Memory B cell (primary cell): ENCODE results near the gene CAMSAP2.

ENCODE experiments used
- ATAC-seq: fragments of 150-1000 bp; cut with Tn5 transposase; 2 replicates; pipeline ENCODE4 v1.10.0; 2021; ENCODE audit warnings: low read depth, mild to moderate bottlenecking, moderate library complexity
- DNase-seq, 2 donors: peaks; one replicate each; pipeline ENCODE4 v3.0.0; 2022; ENCODE audit warnings: low spot score in 2 of 2
- H3K27ac Mint-ChIP-seq: one replicate; pipeline ENCODE4 v1.8.0; 2022; ENCODE audit warnings: mild to moderate bottlenecking, moderate library complexity, mixed read lengths
- H3K27me3 Mint-ChIP-seq: one replicate; pipeline ENCODE4 v1.8.0; 2022; ENCODE audit warnings: mixed read lengths
- H3K36me3 Mint-ChIP-seq: one replicate; pipeline ENCODE4 v1.8.0; 2022; ENCODE audit warnings: mild to moderate bottlenecking, mixed read lengths
- H3K4me1 Mint-ChIP-seq: one replicate; pipeline ENCODE4 v1.8.0; 2022; ENCODE audit warnings: mixed read lengths
- H3K4me3 Mint-ChIP-seq: one replicate; pipeline ENCODE4 v1.8.0; 2022; ENCODE audit warnings: mild to moderate bottlenecking, moderate library complexity, mixed read lengths
- H3K9me3 Mint-ChIP-seq: one replicate; pipeline ENCODE4 v1.8.0; 2022; ENCODE audit warnings: mixed read lengths

The CAMSAP2 gene

DNA sequence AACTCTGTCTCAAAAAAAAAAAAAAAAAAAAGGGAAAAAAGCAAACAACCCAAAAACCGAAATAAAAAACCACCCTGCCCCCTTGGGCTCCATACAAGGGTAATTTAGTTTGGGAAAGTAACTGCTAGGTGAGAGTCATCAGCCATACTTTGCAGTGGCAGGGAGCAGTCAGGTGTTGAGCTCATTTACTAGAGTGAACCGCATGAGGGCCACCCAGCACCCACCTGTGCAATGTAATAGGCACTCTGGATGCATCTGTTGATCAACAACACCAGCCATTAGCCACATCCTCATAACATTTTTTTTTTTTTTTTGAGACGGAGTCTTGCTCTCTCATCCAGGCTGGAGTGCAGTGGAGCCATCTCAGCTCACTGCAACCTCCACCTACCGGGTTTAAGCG lies 165.1 kb downstream of the CAMSAP2 start:
- Mint-ChIP-seq H3K36me3 (no peaks in the 10 kb centered on the region), H3K9me3 (no peaks in the 10 kb centered on the region), H3K27me3 (peaks cover 8% of the 10 kb centered on the region), H3K4me3 (no peak overlapping the region), H3K27ac (no peak overlapping the region), H3K4me1 (peaks cover 16% of the 10 kb centered on the region)
- DNase-seq, result no peak
- no peak for ATAC-seq

- peaks cover 9% of the 10 kb centered on the region for H3K4me1 Mint-ChIP-seq
- peaks cover 6% of the 10 kb centered on the region for H3K27me3 Mint-ChIP-seq
- no peak overlapping the region for H3K4me3 Mint-ChIP-seq
- no peaks in the 10 kb centered on the region for H3K36me3 Mint-ChIP-seq
- H3K9me3 Mint-ChIP-seq, result no peaks in the 10 kb centered on the region
- ATAC-seq (no peak), DNase-seq (no peak)
- H3K27ac Mint-ChIP-seq, result no peak overlapping the region
Measured at GRCh38 chr1:200904772-200905171, 166.1 kb downstream of the CAMSAP2 start.

DNA sequence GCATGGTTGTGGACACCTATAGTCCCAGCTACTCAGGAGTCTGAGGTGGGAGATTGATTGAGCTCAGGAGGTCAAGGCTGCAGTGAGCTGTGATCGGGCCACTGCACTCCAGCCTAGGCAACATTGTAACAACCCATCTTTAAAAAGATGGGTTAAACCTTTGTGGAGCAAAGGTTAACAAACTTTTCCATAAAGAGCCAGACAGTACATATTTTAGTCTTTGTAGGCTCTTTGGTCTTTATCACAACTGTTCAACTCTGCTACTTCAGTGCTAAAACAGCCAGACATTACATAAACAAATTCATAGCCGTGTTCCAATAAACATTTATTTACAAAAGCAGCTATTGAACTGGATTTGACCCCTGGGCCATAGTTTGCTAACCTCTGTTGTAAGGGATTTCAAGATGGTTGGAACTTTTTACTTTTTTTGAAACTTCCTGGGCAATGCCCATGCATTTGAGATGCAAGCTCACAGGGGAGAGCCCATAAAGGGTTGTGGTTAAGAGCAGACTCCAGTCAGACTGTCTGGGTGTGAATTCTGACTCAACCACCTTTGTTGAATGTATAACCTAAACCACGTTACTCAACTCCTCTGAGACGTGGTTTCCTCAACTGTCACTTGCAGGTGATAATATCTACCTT lies 166.8 kb downstream of the CAMSAP2 start:
- Mint-ChIP-seq H3K27ac (no peak overlapping the region), H3K4me3 (no peak overlapping the region), H3K36me3 (no peaks in the 10 kb centered on the region), H3K27me3 (peaks cover 6% of the 10 kb centered on the region), H3K4me1 (peaks cover 9% of the 10 kb centered on the region), H3K9me3 (no peaks in the 10 kb centered on the region)
- DNase-seq (no peak), ATAC-seq (no peak)

GRCh38 chr1:200906491-200906890 lies 167.8 kb downstream of the CAMSAP2 start:
- no peak overlapping the region for H3K4me3 Mint-ChIP-seq
- H3K4me1 Mint-ChIP-seq, result peaks cover 9% of the 10 kb centered on the region

GRCh38 chr1:200907611-200908097 lies 169.0 kb downstream of the CAMSAP2 start:
- no peaks in the 10 kb centered on the region for H3K9me3 Mint-ChIP-seq
- no peak overlapping the region for H3K4me3 Mint-ChIP-seq
- peaks cover 8% of the 10 kb centered on the region for H3K4me1 Mint-ChIP-seq
- H3K36me3 Mint-ChIP-seq, result no peaks in the 10 kb centered on the region
- no peak overlapping the region for H3K27ac Mint-ChIP-seq
- peaks cover 2% of the 10 kb centered on the region for H3K27me3 Mint-ChIP-seq
- DNase-seq (no peak), ATAC-seq (no peak)

More at GRCh38 chr1:200906491-200906890, 167.8 kb downstream of the CAMSAP2 start:
- ATAC-seq (no peak), DNase-seq (no peak)
- H3K27me3 Mint-ChIP-seq, result peaks cover 4% of the 10 kb centered on the region
- H3K36me3 Mint-ChIP-seq, result no peaks in the 10 kb centered on the region
- no peaks in the 10 kb centered on the region for H3K9me3 Mint-ChIP-seq
- H3K27ac Mint-ChIP-seq, result no peak overlapping the region

GRCh38 chr1:200908191-200908868 lies 169.6 kb downstream of the CAMSAP2 start:
- Mint-ChIP-seq H3K9me3 (no peaks in the 10 kb centered on the region), H3K27ac (no peak overlapping the region), H3K27me3 (peaks cover 2% of the 10 kb centered on the region), H3K4me1 (peaks cover 4% of the 10 kb centered on the region), H3K36me3 (no peaks in the 10 kb centered on the region), H3K4me3 (no peak overlapping the region)
- ATAC-seq (no peak), DNase-seq (no peak)

DNA sequence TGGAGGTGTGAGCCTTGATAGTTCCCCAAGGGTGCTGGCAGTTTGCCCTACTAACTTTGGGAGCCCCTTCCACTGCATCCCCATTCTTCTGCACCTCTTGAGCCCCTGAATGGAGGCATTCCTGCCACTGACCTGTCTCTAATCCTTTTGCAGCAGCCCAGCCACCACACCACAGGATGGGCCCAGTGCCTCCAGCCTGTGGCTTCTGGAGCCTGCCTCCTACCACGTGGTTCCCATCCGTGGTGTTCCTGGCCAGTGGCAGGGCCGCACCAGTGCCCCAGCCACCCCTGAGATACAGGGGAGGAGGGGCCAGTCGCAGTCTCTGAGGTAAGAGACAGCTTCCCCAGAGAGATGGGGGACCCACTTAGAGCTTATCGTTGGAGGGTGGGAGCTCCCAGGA lies 170.4 kb downstream of the CAMSAP2 start:
- no peak for DNase-seq
- H3K27ac Mint-ChIP-seq, result no peak overlapping the region

GRCh38 chr1:200909757-200910239 lies 171.1 kb downstream of the CAMSAP2 start:
- H3K4me1 Mint-ChIP-seq, result peaks cover 4% of the 10 kb centered on the region
- no peak overlapping the region for H3K4me3 Mint-ChIP-seq
- H3K9me3 Mint-ChIP-seq, result no peaks in the 10 kb centered on the region
- no peak overlapping the region for H3K27ac Mint-ChIP-seq
- no peak for ATAC-seq
- H3K27me3 Mint-ChIP-seq, result peaks cover 2% of the 10 kb centered on the region
- no peaks in the 10 kb centered on the region for H3K36me3 Mint-ChIP-seq
- DNase-seq, result no peak

More for the DNA sequence above, 170.4 kb downstream of the CAMSAP2 start:
- ATAC-seq, result no peak
- no peak overlapping the region for H3K4me3 Mint-ChIP-seq
- no peaks in the 10 kb centered on the region for H3K36me3 Mint-ChIP-seq
- peaks cover 4% of the 10 kb centered on the region for H3K4me1 Mint-ChIP-seq
- no peaks in the 10 kb centered on the region for H3K9me3 Mint-ChIP-seq
- H3K27me3 Mint-ChIP-seq, result peaks cover 2% of the 10 kb centered on the region
